Daoy (cell line): ENCODE data around the gene SYS1. TPM values are rescaled to one million over a fixed set of nuclear protein-coding genes. Genes with fewer than 3 reads are reported as not detected.

Experiments
- DNase-seq: peaks from one replicate; pipeline ENCODE4 v3.0.0-alpha.2; 2015; ENCODE audit warnings: low read depth
- total RNA-seq: library from RNA; depleted of rRNA; stranded (reverse); fragments of >200 nt; shearing (Covaris generic); gene quantifications from 2 replicates; pipeline ENCODE4 v1.2.3, GENCODE V29; 2014; rRNA removed

The SYS1 gene
- 12.5 and 13.3 TPM in 2 replicates for total RNA-seq

DNA sequence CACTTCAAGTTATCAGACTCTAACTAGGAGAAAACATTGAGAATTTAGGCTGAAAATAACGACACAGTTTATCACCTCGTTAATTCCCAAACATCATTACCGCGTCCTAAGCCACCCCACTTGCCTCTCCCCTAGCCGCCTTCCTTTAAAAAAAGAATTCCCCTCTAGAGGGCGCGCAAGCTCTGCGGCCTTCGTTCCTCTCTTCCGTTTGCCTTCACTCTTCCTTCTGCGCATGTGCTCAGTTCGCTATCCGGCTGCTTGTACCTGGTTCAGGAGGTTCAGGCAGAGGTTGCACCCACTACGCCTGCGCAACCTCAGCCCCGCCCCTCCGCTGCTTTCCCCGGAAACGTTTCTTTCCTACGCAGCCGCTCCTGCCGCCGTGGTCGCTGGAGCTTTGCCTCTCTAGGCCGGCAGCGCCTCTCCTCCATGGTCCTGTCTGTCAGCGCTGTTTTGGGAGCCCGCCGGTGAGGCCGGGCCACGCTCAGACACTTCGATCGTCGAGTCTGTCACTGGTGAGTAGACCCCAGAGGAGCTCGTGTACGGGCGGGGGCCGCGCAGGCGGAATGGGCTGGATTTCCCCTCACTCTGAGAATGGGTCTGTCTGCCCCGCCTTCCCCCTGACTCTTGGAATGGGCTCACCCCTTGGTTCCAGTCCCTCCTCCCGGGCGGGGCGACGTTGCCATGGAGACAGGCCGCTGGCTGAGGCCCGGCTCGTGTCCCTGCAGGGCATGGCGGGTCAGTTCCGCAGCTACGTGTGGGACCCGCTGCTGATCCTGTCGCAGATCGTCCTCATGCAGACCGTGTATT lies at the start of gene SYS1:
SYS1 (plus strand) TSS at position 353 of the 807 bp plus-strand sequence; CDS start at position 729, 376 bp downstream.
- peak; percentile 99 for DNase-seq

DNA sequence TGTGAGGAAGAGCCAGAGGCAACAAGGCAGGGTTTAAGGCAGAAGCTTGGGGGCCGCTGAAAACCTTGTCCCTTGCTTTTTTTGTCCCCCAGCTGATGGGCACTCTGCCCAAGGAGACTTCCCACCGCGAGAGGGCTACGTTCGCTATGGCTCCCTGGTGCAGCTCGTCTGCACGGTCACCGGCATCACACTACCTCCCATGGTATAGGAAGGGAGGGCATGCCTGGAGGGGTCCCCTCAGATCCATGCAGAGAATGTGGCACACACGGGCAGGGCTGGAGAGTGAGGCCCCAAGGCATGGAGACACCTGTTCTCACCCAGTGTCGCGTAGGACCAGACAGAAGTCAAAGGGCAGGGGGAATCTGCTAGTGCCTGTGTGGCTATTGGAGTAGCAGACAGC lies 49.0 kb upstream of the SYS1 start:
- DNase-seq, result no peak

DNA sequence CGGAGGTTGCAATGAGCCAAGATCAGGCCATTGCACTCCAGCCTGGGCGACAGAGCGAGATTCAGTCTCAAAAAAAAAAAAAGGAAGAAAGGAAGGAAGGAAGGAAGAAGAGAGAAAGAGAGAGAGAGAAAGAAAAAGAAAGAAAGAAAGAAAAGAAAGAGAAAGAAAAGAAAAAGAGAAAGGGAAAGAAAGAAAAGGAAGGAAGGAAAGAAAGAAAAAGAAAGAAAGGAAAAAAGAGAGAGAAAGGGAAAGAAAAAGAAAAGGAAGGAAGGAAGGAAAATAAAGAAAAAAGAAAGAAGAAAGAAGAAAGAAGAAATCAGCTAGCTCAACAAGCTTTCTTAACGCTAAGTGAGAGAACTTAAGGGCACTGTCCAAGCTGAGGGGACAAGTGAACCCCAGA lies 47.3 kb upstream of the SYS1 start:
- DNase-seq, result no peak

DNA sequence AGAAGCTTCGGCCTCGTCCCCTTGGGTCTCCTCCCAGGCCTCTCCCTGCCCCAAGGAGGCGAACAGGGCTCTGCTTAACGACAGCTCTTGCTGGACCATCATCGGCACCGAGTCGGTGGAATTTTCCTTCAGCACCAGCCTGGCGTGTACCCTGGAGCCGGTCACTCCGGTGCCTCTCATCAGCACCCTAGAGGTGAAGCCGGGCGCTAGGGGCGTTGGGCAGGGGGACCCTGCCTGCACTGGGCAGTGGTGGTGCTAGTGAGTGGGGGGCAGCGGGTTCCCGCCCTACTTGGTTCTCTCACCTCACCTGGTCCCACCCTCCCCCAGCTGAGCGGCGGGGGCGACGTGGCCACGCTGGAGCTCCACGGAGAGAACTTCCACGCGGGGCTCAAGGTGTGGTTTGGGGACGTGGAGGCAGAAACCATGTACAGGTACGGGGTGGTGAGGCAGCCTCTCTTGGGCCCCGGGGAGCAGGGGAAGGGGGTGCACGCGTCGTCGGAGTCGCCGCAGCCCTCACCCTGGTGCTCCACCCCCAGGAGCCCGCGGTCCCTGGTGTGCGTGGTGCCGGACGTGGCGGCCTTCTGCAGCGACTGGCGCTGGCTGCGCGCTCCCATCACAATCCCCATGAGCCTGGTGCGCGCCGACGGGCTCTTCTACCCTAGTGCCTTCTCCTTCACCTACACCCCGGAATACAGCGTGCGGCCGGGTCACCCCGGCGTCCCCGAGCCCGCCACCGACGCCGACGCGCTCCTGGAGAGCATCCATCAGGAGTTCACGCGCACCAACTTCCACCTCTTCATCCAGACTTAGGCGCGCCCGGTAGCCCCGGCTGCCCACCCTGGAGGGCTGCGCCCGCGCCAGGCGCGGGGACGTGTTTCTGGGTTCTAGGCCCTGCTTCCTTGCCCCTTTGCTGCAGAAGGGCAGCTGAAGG lies 46.5 kb upstream of the SYS1 start:
- no peak for DNase-seq

DNA sequence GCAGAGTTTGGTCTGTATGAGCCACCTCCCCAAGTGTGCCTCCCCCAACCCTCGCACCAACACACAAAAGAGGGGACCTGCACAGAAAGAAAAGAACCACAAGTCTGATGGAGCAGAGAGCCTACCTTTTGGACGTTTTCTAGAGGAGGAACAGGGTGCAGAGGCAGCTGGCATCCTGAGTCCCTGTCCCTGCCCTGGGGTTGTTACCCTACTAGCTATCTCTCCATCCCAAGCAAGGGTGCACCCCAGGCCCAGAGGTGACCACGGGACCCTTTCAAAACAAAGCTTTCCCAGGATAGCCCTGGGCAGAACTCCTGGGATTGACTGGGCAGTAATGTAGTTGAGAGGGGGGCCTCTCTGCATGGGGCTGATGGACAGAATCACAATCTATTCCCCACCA lies 45.1 kb upstream of the SYS1 start:
- DNase-seq, result no peak

DNA sequence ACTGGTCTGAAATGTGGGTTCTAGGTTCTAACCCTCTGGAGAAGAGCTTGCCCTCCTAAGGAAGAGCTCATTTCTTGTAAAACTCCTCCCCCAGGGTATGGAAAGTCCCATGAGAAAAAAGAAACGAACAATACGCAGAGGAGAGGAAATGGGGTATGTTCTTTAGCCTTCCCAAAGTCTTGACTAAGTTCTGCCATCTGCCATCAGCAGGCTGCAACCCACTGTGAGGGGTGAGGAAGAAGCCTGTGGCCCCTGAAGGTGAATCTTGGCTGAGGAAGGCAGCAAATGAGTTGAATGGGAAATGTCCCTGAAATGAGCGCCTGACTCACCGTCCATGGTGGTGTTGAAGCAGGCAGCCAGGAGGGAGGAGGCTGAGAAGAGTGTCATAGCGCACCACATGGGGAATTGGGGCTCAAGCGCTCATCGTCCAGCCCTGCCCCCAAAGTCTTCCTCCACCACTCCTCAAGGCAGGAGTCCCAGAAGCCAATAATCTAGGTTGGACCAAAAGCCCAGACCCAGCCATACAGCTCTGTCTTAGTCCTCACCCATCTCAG lies 44.5 kb upstream of the SYS1 start:
- DNase-seq, result no peak

DNA sequence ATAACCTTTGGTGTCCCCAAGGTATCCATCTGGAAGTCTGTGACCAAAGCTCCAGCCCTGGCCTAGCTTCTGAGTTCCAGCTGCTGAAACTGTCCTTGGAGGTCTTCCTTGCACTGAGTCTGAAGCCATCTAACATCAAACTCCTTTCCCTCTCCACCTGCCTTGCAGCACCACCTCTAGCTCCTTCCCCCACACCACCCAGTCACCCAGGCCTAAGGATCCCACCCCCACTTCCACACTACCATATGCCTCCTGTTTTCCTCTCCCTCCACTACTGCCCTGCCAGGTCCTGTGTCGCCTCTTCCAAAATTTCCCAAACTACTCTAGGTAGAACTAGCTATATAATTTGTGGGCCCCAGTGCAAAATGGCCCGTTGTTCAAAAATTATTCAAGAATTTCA lies 44.0 kb upstream of the SYS1 start:
- DNase-seq, result no peak

DNA sequence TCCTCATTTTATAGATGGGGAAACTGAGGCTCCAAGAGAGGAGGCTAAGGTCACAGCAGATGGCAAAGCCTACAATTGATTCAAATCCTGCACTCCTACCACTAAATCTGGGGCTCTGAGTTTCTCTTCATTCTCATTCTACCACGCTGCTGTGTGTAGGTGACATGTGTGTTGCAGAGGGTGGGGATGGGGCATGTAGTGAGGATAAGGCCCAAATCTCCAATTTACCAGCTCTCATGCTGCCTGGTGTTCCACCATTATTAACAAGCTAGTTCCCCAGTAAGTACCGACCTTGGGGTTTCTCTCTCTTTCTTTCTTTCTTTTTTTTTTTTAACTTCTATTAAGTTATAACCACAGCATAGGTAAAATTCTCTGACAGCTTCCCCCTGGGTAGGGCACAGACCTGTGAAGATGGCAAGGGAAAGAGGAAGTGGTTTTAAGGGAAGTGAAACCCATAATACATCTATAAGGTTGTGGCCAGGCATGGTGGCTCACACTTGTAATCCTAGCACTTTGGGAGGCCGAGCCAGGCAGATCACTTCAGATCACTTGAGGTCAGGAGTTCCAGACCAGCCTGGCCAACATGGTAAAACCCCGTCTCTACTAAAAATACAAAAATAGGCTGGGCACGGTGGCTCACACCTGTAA lies 41.9 kb upstream of the SYS1 start:
- DNase-seq, result no peak

DNA sequence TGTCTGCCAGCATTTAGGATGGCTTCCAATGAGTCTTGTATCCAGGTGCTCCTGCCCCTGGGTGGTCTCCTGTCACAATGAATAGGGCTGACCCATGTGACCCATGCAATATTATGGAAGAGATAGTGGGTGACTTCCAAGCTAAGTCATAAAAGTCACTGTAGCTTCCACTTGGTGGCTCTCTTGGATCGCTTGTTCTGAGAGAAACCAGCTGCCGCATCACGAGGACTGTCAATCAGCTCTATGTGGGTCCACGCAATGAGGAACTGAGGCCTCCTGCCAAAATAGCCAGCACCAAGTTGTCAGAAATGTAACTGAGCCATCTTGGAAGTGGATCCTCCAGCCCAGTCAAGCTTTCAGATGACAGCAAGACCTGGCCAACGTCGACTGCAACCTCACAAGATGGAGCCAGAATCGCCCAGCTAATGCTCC lies 40.0 kb upstream of the SYS1 start:
- peak; percentile 56 for DNase-seq

DNA sequence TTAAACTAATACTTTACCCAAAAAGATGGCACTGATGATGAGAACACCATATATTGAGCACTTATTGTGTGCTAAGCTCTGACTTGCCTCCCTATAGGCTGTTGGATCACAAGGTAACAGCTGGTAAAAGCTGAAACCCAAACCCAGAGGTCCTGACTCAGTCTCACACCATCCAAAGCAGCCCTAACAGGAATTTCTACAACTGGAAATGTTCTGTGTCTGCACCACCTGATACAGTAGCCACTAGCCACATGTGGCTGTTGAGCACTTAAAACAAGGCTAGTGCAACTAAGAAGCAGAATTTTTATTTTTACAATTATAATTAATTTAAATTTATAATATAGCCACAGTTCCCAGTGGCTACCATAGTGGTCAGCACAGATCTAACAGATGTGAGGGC lies 39.2 kb upstream of the SYS1 start:
- no peak for DNase-seq

DNA sequence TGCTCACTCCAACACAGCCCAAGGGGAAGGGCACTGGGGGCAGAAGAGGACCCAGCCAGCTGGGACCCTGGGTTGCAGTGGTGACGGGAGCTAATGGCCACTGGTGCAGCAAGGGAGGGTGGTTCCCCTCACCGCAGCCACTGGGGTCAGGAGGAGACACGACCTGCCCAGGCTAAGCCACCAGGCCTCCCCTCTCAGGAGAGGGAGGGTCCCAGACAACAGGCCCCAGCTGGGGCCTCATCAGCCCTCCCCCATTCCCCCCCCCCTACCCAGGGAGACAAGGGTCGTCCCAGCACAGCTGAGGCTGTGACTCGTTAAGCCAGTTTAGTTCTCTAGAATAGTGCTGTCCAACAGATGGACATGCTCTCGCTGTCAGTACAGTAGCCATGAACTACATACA lies 37.6 kb upstream of the SYS1 start:
- DNase-seq, result no peak

DNA sequence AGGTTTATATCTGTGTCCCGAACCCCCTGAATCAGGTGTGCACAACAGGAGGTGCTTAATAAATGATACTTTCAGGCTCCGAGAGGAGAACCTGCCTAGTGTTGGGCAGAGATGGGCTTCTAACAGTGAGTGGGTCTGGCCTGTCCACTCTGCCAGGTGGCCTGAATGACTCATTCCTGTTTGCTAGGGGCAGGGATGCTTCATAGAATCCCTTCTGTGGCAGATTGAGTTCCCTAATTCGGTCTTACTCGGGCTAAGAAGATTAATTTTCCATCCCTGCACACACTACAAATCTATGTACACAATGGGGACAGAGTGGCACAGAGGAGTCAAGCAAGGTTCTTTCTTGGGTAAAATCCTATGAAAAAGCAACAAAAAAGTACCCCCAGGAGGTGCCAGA lies 34.5 kb upstream of the SYS1 start:
- no peak for DNase-seq

DNA sequence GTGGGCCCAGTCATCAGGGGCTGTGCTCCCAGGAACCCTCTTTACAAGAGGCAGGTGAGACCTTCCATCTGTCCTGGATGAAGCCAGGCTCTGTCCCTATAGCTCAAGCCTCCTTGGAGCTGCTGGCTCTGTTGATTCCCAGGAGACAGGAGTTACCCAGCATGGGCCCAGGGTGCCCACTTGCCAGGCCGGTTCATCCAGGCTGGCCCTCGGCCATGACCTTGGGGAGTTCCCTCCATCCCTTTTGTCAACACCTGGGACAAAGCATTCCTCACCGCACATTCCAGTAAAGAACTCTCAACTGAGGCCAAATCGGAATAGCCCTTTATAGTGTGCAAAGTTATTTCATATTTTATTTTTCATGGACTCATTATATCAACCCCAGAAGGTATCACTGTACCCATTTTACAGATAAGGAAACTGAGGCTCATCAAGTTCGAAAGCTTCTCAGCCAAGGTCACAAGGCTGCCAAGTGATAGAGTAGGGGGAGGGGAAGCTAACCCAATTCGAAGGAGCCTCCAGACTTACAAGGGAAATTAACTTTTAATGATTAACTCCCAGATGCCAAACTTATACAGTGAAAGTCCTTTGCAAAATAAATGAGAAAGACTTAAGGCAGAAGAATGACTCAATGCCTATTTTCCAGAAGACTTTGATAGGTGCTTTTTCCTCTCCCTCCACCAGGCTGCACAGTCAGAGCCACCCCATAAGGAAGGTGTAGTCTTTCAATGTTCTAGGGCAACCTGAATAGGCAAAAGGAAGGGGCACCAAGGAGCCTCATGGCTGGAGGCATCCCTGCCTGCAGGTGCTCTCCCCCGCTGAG lies 33.2 kb upstream of the SYS1 start:
- no peak for DNase-seq

DNA sequence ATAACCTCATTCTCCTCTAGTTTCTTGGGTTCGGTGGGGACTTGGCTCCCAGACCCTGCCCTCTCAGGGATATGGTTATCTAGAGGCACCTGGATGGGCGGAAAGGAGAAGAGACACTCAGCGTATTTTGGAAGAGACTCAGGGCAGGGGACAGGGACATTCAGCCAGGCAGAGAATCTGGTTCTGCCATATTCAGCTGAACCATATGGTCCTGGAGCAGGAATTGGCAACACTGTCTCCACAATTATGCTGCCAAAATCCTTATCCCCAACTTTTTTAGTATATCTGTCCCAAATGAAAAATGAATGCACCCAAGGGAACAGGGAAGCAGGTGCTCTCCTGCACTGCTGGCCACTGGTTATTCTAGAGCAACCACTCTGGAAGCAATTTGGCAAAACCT lies 32.5 kb upstream of the SYS1 start:
- DNase-seq, result no peak

DNA sequence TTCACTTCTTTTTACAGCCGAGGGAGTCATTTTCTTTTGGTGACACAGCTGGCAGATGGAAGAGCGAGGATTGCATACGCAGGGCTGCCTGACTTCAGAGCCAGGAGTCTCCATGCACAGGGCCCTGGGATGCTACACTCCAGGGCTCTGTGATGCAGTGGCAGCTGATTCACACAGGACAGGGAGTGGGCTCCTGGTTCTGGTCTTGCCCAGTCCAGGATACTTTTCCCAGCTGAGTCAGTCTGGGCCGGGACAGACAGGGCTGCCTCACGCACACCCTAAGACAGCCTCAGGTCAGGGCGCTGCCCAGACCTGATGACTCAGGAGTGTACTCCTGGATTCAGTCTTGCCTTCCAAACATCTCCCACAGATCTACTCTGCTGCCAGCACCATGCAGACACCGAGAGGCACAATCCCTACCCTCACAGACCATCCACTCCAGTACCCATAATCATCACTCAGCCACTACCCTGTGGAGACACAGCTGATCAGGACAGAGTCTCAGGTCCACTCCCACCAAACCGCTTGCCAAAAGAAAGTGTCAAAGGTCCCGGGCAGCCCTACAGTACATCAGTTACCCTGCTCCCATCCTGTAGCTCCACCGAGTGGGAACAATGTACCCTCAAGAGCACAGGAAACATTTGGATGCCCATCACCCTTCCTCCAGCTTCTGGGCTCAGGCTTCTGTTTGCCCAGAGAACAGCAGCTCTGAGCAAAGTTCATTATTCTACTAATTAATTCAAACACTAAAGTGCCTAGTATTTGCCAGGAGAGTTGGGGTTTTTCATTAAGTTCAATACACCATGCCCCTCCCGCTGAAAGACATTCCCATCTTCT lies 26.2 kb upstream of the SYS1 start:
- peak; percentile 92 for DNase-seq

DNA sequence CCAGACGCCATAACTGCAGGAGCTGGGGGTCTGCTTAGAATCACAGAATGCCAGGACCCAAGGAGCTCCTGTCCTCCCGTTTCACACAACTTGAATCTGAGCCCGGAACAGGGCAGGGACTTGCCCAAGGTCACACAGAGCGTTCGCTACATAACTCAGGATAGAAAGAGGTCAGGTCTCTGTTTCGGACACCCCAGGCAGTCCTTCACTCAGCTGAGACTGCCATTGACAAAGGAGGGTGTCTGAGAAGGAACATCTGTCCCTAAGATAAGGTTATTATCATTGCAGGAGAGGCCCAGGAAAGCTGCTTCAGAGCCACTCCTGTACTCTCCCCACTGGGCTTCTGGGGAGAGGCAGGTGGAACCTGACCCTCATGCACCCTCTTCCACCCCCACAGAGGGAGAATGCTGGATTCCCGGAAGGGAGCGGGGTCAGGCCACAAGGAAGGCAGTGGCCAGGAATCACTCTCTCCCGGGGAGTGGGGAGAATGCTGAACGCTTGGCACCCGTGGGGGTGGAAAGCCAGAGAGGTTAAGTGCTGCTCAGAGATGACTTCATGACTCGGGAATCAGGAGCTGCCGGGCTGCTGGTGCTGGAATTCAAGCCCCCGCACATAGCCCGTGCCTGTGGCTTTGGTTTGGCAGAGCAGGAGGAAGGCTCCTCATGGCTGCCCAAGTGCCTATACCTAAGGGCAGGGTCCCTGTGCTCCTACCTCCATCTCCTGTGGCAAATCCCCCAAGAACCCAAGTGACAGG lies 25.4 kb upstream of the SYS1 start:
- peak; percentile 89 for DNase-seq

DNA sequence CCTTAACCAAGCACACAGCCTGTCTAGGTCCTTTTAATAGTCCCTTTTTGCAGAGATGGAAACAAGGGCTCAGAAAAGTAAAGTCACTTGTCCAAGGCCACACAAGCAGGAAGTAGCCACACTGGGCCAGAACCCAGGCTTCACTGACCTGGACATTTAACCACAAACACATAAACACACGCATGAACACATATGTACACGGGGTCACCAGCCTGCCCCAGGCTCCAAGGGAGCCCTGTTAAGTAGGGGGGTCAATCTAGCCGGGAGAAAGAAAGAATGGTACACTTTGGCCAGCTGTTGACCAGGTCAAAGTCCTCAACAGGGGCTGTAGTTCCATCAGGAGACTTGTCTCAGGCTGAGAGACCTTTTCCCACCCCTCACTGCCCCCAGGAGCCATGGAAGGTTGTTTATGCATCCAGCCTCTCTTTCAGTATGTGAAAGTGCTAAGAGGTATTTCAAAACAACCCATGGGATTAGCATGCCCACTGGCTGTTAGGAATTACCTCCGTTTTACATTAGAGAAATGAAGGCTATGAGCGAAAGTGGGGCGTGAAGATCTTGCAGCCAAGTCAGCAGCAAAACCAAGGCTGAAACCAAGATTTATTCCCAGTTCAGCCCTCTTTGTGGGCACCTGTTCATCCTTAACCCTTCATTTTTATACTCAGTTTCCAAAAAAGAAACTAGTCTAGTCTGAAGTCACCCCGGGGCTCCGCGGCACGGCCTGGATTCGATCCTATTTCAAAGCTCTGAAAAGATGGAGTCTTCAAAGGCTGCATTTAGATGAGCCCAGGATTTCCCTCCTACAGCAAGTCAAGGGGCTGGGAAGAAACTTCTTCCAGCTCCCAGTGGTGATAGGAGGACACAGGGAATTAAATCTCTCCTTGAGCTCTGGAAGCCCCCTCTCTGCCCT lies 24.6 kb upstream of the SYS1 start:
- DNase-seq, result no peak

DNA sequence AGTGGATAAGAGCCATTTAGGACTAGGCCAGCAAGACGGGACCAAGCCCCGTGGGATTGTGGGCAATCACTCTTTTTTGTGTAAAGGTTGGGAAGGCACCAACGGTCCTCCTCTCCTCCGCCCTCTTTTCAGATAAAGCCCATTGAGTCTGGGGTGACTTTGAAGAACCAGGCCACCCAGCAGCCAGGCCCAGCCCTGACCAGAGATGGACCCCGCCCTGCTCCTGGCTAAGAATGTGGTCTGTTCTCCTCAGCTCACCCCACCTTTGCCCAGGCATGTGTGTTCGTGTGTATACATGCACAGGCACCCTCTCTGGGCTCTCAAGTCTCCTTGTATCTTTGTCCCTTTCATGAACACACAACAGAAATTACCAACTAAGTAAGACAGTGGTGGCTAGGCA lies 23.9 kb upstream of the SYS1 start:
- no peak for DNase-seq
